ENCODE measurements around the gene TIMM22.

Gene TIMM22

DNA sequence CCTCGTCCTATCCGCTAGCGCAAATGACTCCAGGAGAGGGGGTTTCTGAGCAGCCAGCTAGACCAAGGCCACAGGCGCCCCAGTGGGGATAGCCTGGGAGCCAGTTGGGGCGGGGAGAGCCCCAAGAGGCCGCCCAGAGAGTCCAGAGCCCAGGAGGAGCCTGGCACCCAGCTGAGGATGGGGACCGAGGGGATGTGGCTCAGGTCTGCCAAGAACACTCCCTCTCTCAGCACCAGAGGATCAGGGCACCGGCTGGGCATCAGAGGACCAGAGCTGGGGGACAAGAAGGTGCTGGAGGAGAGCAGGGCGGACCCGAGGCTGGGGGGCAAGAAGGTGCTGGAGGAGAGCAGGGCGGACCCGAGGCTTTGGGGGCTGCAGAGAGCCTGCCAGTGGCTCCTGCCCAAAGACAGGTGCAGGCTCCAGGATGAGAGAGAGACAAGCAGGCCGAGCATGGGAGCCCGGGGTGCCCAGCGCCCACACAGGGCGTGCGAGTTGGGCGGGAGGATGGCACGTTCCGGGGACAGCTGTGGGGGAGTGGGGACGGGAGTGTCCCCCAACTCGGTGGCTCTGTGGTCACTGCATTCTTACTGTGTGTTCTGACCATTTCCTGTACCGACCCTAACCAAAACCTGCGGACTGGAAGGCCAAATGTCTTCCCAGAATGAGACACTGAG is 39.4 kb downstream of the TIMM22 start:
- Histone ChIP-seq H3K4me3 (replicated peaks; ENCODE audit: insufficient read depth, low read length) (no peak overlapping the region), H3K27ac (replicated peaks) (no peak overlapping the region), H3K27me3 (ENCODE audit: insufficient read depth, poor library complexity, severe bottlenecking) (no peaks in the 10 kb centered on the region)
- no peak for TF ChIP-seq POLR2AphosphoS5 (IDR thresholded peaks at IDR 0.05; ENCODE audit: low read depth)
- no peak for TF ChIP-seq CTCF (IDR thresholded peaks at IDR 0.05; ENCODE audit: insufficient read depth, low read length)
- TF ChIP-seq SPI1 (IDR thresholded peaks at IDR 0.05; ENCODE audit: borderline replicate concordance, low read depth), result no peak
- TF ChIP-seq REST (IDR thresholded peaks at IDR 0.05; ENCODE audit: insufficient replicate concordance, low read depth), result no peak
- TF ChIP-seq GABPA (IDR thresholded peaks at IDR 0.05; ENCODE audit: low read depth), result no peak
- DNase-seq (ENCODE audit: low read depth in 1 of 2, low spot score in 1 of 2), result no peak

- Histone ChIP-seq H3K27me3 (ENCODE audit: insufficient read depth, poor library complexity, severe bottlenecking) (no peaks in the 10 kb centered on the region), H3K4me3 (replicated peaks; ENCODE audit: insufficient read depth, low read length) (no peak overlapping the region), H3K27ac (replicated peaks) (no peak overlapping the region)
- DNase-seq (ENCODE audit: low read depth in 1 of 2, low spot score in 1 of 2), result no peak
- TF ChIP-seq CTCF (IDR thresholded peaks at IDR 0.05; ENCODE audit: insufficient read depth, low read length), result no peak
- no peak for TF ChIP-seq POLR2AphosphoS5 (IDR thresholded peaks at IDR 0.05; ENCODE audit: low read depth)
- TF ChIP-seq SPI1 (IDR thresholded peaks at IDR 0.05; ENCODE audit: borderline replicate concordance, low read depth), result no peak
- no peak for TF ChIP-seq GABPA (IDR thresholded peaks at IDR 0.05; ENCODE audit: low read depth)
- TF ChIP-seq REST (IDR thresholded peaks at IDR 0.05; ENCODE audit: insufficient replicate concordance, low read depth), result no peak
Measured at GRCh38 chr17:1036845-1037237, 39.9 kb downstream of the TIMM22 start.

DNA sequence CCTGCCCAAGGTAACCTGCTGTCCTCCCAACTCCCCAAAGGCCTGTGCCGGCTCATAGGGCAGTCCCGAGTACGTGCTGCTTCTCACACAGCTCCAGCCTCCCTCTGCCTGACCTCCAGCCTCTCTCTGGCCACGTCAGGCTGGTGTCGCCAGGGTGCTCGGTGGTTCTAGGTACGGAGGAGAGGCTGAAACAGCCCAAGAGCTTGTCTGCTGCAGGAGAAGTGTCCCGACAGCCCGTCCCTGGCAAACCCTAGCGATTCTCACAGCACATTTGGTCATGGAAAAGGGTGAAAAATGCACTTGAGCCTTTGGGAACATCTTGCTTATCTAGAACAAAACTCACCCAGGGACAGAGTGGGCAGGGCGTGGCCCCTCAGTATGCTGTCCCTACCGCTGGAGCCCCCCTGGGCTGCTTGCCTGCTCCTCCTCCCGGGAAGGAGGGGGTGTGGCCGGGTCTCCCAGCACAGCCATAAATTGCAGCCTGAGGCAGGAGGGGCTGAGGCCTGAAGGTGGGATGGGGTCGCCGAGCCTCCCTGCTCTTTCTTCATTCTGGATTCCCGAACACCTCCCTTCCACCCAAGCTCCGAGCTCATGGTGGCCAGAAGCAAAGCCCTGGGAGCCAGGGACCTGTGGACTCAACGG is 40.4 kb downstream of the TIMM22 start:
- Histone ChIP-seq H3K4me3 (replicated peaks; ENCODE audit: insufficient read depth, low read length) (no peak overlapping the region), H3K27ac (replicated peaks) (no peak overlapping the region), H3K27me3 (ENCODE audit: insufficient read depth, poor library complexity, severe bottlenecking) (no peaks in the 10 kb centered on the region)
- TF ChIP-seq SPI1 (IDR thresholded peaks at IDR 0.05; ENCODE audit: borderline replicate concordance, low read depth) (no peak), POLR2AphosphoS5 (IDR thresholded peaks at IDR 0.05; ENCODE audit: low read depth) (no peak), CTCF (IDR thresholded peaks at IDR 0.05; ENCODE audit: insufficient read depth, low read length) (no peak), GABPA (IDR thresholded peaks at IDR 0.05; ENCODE audit: low read depth) (no peak), REST (IDR thresholded peaks at IDR 0.05; ENCODE audit: insufficient replicate concordance, low read depth) (no peak)
- no peak for DNase-seq (ENCODE audit: low read depth in 1 of 2, low spot score in 1 of 2)

Data from HL-60 (cell line).